Smooth muscle cell (in vitro differentiated cells): ENCODE measurements around the gene VGLL4. TPM values are rescaled to one million over a fixed set of nuclear protein-coding genes. Genes with fewer than 3 reads are reported as not detected.
A peak's percentile ranks its signal among the peaks of the same experiment; 100 is the strongest.

Experiments used
- DNase-seq: peaks from one replicate; lab custom pipeline; 2025; ENCODE audit not compliant: unreplicated experiment; lab: John Stamatoyannopoulos, UW
- H2AFZ ChIP-seq: fragments of 200-600 bp; sonication (generic); 2 replicates; pipeline ENCODE4 v1.6.0; 2016; ENCODE audit warnings: antibody characterized with exemption, low read depth, mild to moderate bottlenecking
- H3F3A ChIP-seq: fragments of 200-600 bp; sonication (generic); 2 replicates; pipeline ENCODE4 v1.6.0; 2017; ENCODE audit warnings: antibody characterized with exemption, low read depth
- H3K27ac ChIP-seq: fragments of 200-600 bp; sonication (generic); 2 replicates; pipeline ENCODE4 v1.5.1; 2016; ENCODE audit warnings: low read depth, mild to moderate bottlenecking
- H3K27me3 ChIP-seq: fragments of 200-600 bp; sonication (generic); 2 replicates; pipeline ENCODE4 v1.6.1; 2016; ENCODE audit warnings: low read depth, mild to moderate bottlenecking
- H3K36me3 ChIP-seq: fragments of 200-600 bp; sonication (generic); 2 replicates; pipeline ENCODE4 v1.5.1; 2016; ENCODE audit warnings: low read depth
- H3K4me1 ChIP-seq: fragments of 200-600 bp; sonication (generic); 2 replicates; pipeline ENCODE4 v1.5.1; 2016; ENCODE audit warnings: low read depth
- H3K4me2 ChIP-seq: fragments of 200-600 bp; sonication (generic); 2 replicates; pipeline ENCODE4 v1.6.0; 2016; ENCODE audit warnings: mild to moderate bottlenecking
- H3K4me3 ChIP-seq: fragments of 200-600 bp; sonication (generic); 2 replicates; pipeline ENCODE4 v1.5.1; 2016; ENCODE audit warnings: mild to moderate bottlenecking
- H3K79me2 ChIP-seq: fragments of 200-600 bp; sonication (generic); 2 replicates; pipeline ENCODE4 v1.6.0; 2016; ENCODE audit warnings: low read depth, mild to moderate bottlenecking
- H3K9ac ChIP-seq: fragments of 200-600 bp; sonication (generic); 2 replicates; pipeline ENCODE4 v1.6.0; 2016; ENCODE audit warnings: low read depth
- H3K9me3 ChIP-seq: fragments of 200-600 bp; sonication (generic); replicated peaks from 2 replicates; pipeline ENCODE4 v1.5.1; 2016; ENCODE audit warnings: low read depth
- H4K20me1 ChIP-seq: fragments of 200-600 bp; sonication (generic); 2 replicates; pipeline ENCODE4 v1.6.0; 2016; ENCODE audit warnings: low read depth
- CTCF ChIP-seq: fragments of 200-600 bp; sonication (generic); IDR thresholded peaks from 2 replicates; pipeline ENCODE4 v1.5.1; 2017; ENCODE audit warnings: borderline replicate concordance, mild to moderate bottlenecking, antibody characterized with exemption; ENCODE audit not compliant: insufficient read depth, poor library complexity, severe bottlenecking
- WGBS: methylation state at CpG from one replicate; pipeline ENCODE4 v1.1.7; 2016; ENCODE audit warnings: low lambda C conversion rate; 5-methylcytosine and 5-hydroxymethylcytosine counted together
- polyA plus RNA-seq: library from polyadenylated mRNA; unstranded; fragments of >200 nt; fragmentation: Nextera tagmentation; extraction: Ambion mirVana; gene quantifications from 2 replicates; pipeline ENCODE4 v1.2.1, GENCODE V29; 2016
- total RNA-seq: library from RNA; depleted of rRNA; stranded (reverse); fragments of >200 nt; gene quantifications from 2 replicates; pipeline ENCODE4 v1.2.3, GENCODE V29; 2014

VGLL4 gene
- total and polyA plus RNA-seq, 2 experiments from 2014 or later, result 72.0 to 109 TPM

GRCh38 chr3:11581237-11582190, 62.2 kb downstream of the VGLL4 start:
- Histone ChIP-seq H3K9ac (peak overlapping the region; percentile 40), H3K4me3 (peak overlapping the region; percentile 37), H3K4me1 (peaks cover 46% of the 10 kb centered on the region), H3F3A (peaks cover 38% of the 10 kb centered on the region), H3K79me2 (peaks cover 93% of the 10 kb centered on the region), H3K27me3 (no peaks in the 10 kb centered on the region), H3K9me3 (no peaks in the 10 kb centered on the region), H3K4me2 (peak overlapping the region; percentile 76), H3K27ac (peak overlapping the region; percentile 96), H2AFZ (no peak overlapping the region), H4K20me1 (peaks cover 97% of the 10 kb centered on the region), H3K36me3 (no peaks in the 10 kb centered on the region)
- TF ChIP-seq CTCF, result no peak
- WGBS, result 61% methylated on average over 16 of the region's 16 CpGs
- DNase-seq, result no peak

GRCh38 chr3:11580645-11581044, 63.1 kb downstream of the VGLL4 start:
- H3K9ac ChIP-seq, result no peak overlapping the region
- no peak overlapping the region for H2AFZ ChIP-seq
- H3K4me1 ChIP-seq, result peaks cover 42% of the 10 kb centered on the region
- TF ChIP-seq CTCF, result no peak
- peak overlapping the region; percentile 37 for H3K4me3 ChIP-seq
- 39% methylated on average over 2 of the region's 2 CpGs for WGBS
- H3K27ac ChIP-seq, result peak overlapping the region; percentile 96
- H3K27me3 ChIP-seq, result no peaks in the 10 kb centered on the region
- peaks cover 93% of the 10 kb centered on the region for H3K79me2 ChIP-seq
- no peaks in the 10 kb centered on the region for H3K36me3 ChIP-seq
- no peaks in the 10 kb centered on the region for H3K9me3 ChIP-seq
- no peak for DNase-seq
- H3K4me2 ChIP-seq, result peak overlapping the region; percentile 76
- peaks cover 38% of the 10 kb centered on the region for H3F3A ChIP-seq
- H4K20me1 ChIP-seq, result peaks cover 97% of the 10 kb centered on the region

DNA sequence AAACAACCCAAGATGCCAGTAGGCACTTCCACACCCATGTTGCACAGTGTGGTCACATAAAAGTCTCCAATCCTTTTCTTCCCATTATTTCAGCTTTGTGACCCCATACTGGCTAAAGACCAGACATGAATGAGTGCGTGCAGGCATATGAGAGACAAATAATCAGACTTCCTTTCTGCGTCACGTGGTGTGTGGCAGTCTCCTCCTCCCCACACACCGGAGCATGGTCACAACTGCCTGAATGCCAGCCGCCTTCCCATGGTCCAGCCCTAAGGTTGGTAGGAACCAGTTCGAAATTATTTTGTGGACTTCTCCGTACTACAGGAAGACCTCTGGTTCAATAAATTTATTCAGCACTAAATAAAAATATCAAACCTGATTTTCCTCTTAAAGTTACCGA, 65.5 kb downstream of the VGLL4 start:
- TF ChIP-seq CTCF, result no peak
- Histone ChIP-seq H3K79me2 (peaks cover 91% of the 10 kb centered on the region), H3K36me3 (no peaks in the 10 kb centered on the region), H3F3A (peaks cover 29% of the 10 kb centered on the region), H4K20me1 (peaks cover 95% of the 10 kb centered on the region), H3K9ac (no peak overlapping the region), H2AFZ (no peak overlapping the region), H3K4me1 (peaks cover 29% of the 10 kb centered on the region), H3K27ac (no peak overlapping the region), H3K4me3 (no peak overlapping the region), H3K4me2 (no peak overlapping the region), H3K9me3 (no peaks in the 10 kb centered on the region), H3K27me3 (no peaks in the 10 kb centered on the region)
- DNase-seq, result no peak
- 95% methylated on average over 8 of the region's 8 CpGs for WGBS

GRCh38 chr3:11576453-11576852, 67.3 kb downstream of the VGLL4 start:
- Histone ChIP-seq H3K9ac (no peak overlapping the region), H3F3A (peaks cover 14% of the 10 kb centered on the region), H2AFZ (no peak overlapping the region), H3K36me3 (no peaks in the 10 kb centered on the region), H3K4me2 (no peak overlapping the region), H3K9me3 (no peaks in the 10 kb centered on the region), H3K79me2 (peaks cover 97% of the 10 kb centered on the region), H3K27me3 (no peaks in the 10 kb centered on the region), H4K20me1 (peaks cover 91% of the 10 kb centered on the region), H3K27ac (peak overlapping the region; percentile 53), H3K4me1 (peaks cover 12% of the 10 kb centered on the region), H3K4me3 (no peak overlapping the region)
- DNase-seq, result no peak
- TF ChIP-seq CTCF, result no peak
- 89% methylated on average over 9 of the region's 9 CpGs for WGBS
